ENCODE measurements around the gene STAMBP. TPM values are rescaled to one million over a fixed set of nuclear protein-coding genes. Genes with fewer than 3 reads are reported as not detected.

Gene STAMBP
- total and polyA plus RNA-seq, 2 of the 4 experiments (the other 2 are of a cell fraction), result 29.7 to 38.7 TPM

- H4K5ac ChIP-seq (ENCODE audit: low read depth, low read length), result no peak overlapping the region
- H3K14ac ChIP-seq (replicated peaks; ENCODE audit: low read depth, low read length), result peak overlapping the region; percentile 16; the same call in 1 of the 2 replicates
- no peak overlapping the region for H4K91ac ChIP-seq (ENCODE audit: insufficient read depth, low read depth, low read length)
- H2BK5ac ChIP-seq (ENCODE audit: low read depth, low read length, poor library complexity, severe bottlenecking), result no peak overlapping the region
- H2AK9ac ChIP-seq (replicated peaks; ENCODE audit: low read depth, low read length, poor library complexity), result no peak overlapping the region
- H4K8ac ChIP-seq (ENCODE audit: low read depth in 2 of 2, low read length in 2 of 2), result no peak overlapping the region
- H2AK5ac ChIP-seq (ENCODE audit: low read depth, low read length), result no peak overlapping the region
- dilution Hi-C loops (cut with HindIII; ENCODE audit: low sequenced_read_pairs, unreplicated experiment) (loop anchor here (25.0 kb wide), 1 partner anchor 272 kb away; no protein-coding TSS in a partner anchor), intact Hi-C loops (cut with micrococcal nuclease) (no loop called here), in situ Hi-C loops (cut with MboI; ENCODE audit: low sequenced_read_pairs) (loop anchor here (25.0 kb wide), 1 partner anchor 297 kb away; the partner anchor contains the start of gene BOLA3)
- no peak overlapping the region; the same call in 2 of the 3 replicates for H2BK15ac ChIP-seq (ENCODE audit: low read depth, low read length)
- H3K27me3 ChIP-seq (ENCODE audit: control insufficient read depth, insufficient read depth, low read length), result no peaks in the 10 kb centered on the region
- H3K4ac ChIP-seq (ENCODE audit: low read depth, low read length), result no peak overlapping the region
- H4K20me1 ChIP-seq (ENCODE audit: insufficient read depth, low read length), result no peaks in the 10 kb centered on the region; the same call in 1 of the 2 replicates
- no peak overlapping the region for H3K27ac ChIP-seq (ENCODE audit: insufficient read depth, low read length)
- H3K4me2 ChIP-seq (ENCODE audit: low read depth, low read length), result no peak overlapping the region
- BruUV-seq (replicated peaks), result no TSS peak
- no peak overlapping the region for H3K18ac ChIP-seq (ENCODE audit: low read depth, low read length)
- H2AFZ ChIP-seq (replicated peaks; ENCODE audit: low read length, poor library complexity), result no peak overlapping the region
- ChIA-PET POLR2A (ENCODE audit: unreplicated experiment) (no interaction called here), CTCF (interaction anchor here (0.6 to 1.5 kb wide), 2 partner anchors 16 to 276 kb away, joined by 3 read pairs; no protein-coding TSS in a partner anchor)
- no peak overlapping the region for H3K56ac ChIP-seq (ENCODE audit: extremely low read depth, insufficient read depth, low read length)
- H3K9ac ChIP-seq (ENCODE audit: low read depth, low read length), result no peak overlapping the region
- DNase-seq (peak; percentile 47), ATAC-seq (ENCODE audit: low read depth) (no peak)
- 96% methylated on average over 2 of the region's 3 CpGs; no CpG with 5 or more reads in 1 of the 2 experiments for WGBS, 2 experiments (ENCODE audit: extremely low coverage in 2 of 2, insufficient read length in 1 of 2)
- H3K4me1 ChIP-seq (ENCODE audit: control insufficient read depth, insufficient read depth, low read length), result peaks cover 2% of the 10 kb centered on the region; the same call in 1 of the 2 replicates
- H3K23ac ChIP-seq (ENCODE audit: low read depth, low read length), result peak overlapping the region; percentile 41
- H2BK120ac ChIP-seq (ENCODE audit: low read depth, low read length), result no peak overlapping the region
- H3K4me3 ChIP-seq (ENCODE audit: insufficient read depth, low read depth, low read length), result no peak overlapping the region
- H3K79me1 ChIP-seq (ENCODE audit: low read depth in 1 of 2, low read length in 2 of 2), result peaks cover 3 to 40% of the 10 kb centered on the region in 2 experiments; a peak in 3 of 4 replicates
- H3K9me3 ChIP-seq (ENCODE audit: control insufficient read depth, insufficient read depth, low read length), result no peaks in the 10 kb centered on the region
- H3K9me1 ChIP-seq (ENCODE audit: insufficient read depth, low read length), result peaks cover 4% of the 10 kb centered on the region; the same call in 1 of the 2 replicates
- peaks cover 14% of the 10 kb centered on the region for H3K36me3 ChIP-seq (ENCODE audit: control insufficient read depth, insufficient read depth, low read length)
- H2BK20ac ChIP-seq (ENCODE audit: low read depth, low read length), result no peak overlapping the region
- TF ChIP-seq SMC3 (IDR thresholded peaks at IDR 0.05; ENCODE audit: low read depth, low read length), result no peak
- TF ChIP-seq MAZ (IDR thresholded peaks at IDR 0.05; ENCODE audit: borderline replicate concordance, low read depth, low read length), result no peak
- no peak for TF ChIP-seq NFE2L2 (IDR thresholded peaks at IDR 0.05; ENCODE audit: low read depth, low read length)
- no peak for TF ChIP-seq ELK1 (IDR thresholded peaks at IDR 0.05; ENCODE audit: borderline replicate concordance, low read depth, low read length)
- no peak for TF ChIP-seq CHD1 (IDR thresholded peaks at IDR 0.05; ENCODE audit: low read depth, low read length)
- TF ChIP-seq RFX5 (IDR thresholded peaks at IDR 0.05; ENCODE audit: low read depth, low read length), result no peak
- TF ChIP-seq POLR2A (IDR thresholded peaks at IDR 0.05; ENCODE audit: low read depth, low read length), result no peak
- TF ChIP-seq CEBPB (IDR thresholded peaks at IDR 0.05; ENCODE audit: low read depth, low read length), result no peak
- TF ChIP-seq MXI1 (IDR thresholded peaks at IDR 0.05; ENCODE audit: borderline replicate concordance, low read depth, low read length), result no peak
- TF ChIP-seq CTCF (conservative IDR thresholded peaks at IDR 0.05; ENCODE audit: low read depth, low read length), result no peak
- TF ChIP-seq BHLHE40 (IDR thresholded peaks at IDR 0.05; ENCODE audit: low read depth, low read length), result no peak
- TF ChIP-seq USF2 (IDR thresholded peaks at IDR 0.05; ENCODE audit: low read depth, low read length), result no peak
- no peak for TF ChIP-seq MAFK (IDR thresholded peaks at IDR 0.05; ENCODE audit: low read depth, low read length)
- TF ChIP-seq RCOR1 (IDR thresholded peaks at IDR 0.05; ENCODE audit: insufficient replicate concordance, low read length), result no peak
These were observed 11.1 kb downstream of the STAMBP start for GRCh38 chr2:73839653-73840411.

All from IMR-90 (cell line).